ENCODE results near the gene ATXN1.
"Not testable (repeated sequence)": the region's sequence is repeated elsewhere in the genome, so short reads cannot be mapped to it uniquely, and the experiment has no call there.

Gene ATXN1

DNA sequence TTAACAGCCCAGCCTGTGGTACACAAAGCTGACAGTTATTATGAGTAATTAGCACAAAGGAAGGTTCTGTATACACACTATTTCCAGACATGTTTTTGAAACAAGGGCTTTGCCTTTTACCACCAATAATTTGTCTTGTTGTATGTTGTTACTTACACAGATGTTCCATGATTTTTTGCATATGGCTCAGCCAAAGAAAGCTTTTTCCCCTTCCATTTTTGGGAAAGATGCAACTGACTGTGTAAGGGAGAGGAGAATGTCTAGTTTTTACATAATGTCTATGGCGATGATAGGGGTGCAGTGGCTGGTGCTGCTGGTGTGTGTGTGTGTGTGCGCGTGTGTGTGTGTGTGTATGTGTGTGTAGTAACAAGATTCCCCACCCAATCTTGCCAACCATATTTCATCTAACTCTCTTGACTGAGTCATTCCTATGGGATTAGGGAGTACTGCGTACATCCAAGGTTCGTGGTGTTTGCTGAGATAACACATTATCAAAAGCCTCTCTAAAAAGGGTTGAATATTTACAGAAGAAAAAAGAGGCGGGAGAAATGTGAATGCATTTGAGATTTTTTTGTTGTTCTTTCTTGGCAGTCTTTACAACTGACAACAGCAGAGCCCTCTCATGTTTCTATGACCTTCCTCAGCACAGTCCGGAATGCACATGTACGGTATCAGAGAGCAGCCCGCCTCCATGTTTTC is 330.7 kb downstream of the ATXN1 start:
- no peak for DNase-seq

DNA sequence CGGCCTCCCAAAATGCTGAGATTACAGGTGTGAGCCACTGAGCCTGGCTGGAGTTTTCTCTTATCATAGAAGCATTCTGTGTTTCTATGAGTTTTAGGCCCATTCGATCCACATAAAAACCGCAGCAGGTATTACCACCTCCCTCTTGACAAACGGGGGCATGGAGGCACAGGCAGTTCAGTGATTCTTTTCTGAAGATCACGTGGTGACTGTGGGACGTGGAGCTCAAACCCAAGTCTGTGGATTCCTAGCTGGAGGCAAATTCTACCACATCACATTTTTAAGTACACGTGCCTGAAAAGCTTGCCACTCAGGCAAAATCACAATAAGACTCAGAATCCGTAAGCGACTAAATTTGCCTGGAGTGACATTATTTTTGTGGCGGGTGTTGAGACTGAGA is 331.6 kb downstream of the ATXN1 start:
- no peak for DNase-seq

DNA sequence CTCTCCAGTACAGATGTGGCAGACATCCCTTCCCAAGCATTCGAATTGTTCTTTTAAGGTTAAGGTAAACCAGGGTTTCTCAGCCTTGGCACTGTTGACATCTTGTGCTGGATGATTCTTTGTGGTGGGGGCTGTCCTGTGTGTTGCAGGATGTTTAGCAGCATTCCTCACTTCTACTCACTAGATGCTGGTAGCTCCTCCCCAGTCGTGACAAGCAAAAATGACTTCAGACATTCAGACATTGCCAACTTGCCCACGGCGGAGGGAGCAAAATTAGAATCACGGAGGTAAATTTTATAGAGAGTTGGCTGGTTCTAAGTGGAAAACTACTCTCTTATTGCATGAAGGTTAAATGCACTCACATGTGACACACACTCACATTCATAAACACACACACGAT is 334.1 kb downstream of the ATXN1 start:
- DNase-seq, result no peak

DNA sequence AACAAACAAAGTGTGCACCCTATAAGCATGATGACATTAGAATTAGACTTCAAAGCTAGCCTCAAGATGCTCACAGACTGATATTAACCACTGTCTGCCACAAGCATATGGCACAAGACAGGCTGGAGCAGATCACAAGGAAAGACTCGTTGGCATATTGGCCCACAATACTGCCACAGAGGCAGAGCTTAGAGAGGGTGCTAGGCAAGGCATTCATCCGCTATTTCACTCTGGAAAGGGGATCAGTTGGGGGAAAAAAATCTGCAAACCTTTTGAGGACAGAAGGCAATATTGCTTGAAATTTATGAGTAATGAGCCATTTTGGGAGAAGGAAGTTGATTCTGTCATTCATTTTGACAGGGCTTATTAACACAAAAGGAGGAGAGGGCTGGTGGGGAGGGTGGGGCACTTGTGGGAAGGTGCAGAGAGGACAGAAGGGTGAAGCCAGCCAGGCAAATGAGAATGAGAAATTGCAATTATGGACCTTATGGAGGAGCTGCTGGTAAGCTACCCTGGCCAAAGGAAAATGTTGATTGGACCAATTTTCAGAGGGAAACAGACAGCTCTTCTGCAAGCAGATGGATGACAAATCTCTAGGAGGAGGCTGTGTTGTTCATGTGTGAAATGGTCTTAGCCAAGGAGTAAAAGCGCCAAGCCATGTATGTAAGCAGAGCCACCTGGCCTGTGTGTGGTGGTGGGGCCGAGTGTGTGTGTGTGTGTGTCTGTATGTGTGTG is 335.2 kb downstream of the ATXN1 start:
- DNase-seq, result no peak

DNA sequence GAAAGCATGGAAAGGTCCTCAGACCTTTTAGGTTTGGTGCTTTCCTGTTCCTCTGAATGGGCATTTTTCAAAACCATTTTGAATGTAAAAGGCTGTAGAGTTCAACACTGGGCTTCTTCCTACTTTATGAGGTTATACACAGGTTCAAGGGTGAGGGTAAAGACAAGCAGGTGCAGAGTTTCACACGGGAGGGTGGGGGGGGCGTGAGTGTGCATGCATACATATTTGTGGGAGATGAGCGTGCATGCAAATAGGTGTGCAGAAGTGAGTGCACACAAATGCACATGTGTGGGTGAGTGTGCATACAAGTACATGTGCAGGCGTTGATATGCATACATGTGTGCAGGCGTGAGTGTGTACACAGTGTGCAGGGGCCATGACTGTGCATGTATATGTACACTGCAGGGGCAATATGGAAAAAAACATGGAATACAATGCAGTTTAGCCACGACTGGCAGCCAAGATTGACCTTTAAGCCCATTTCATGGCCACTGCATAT is 339.7 kb downstream of the ATXN1 start:
- no peak for DNase-seq

DNA sequence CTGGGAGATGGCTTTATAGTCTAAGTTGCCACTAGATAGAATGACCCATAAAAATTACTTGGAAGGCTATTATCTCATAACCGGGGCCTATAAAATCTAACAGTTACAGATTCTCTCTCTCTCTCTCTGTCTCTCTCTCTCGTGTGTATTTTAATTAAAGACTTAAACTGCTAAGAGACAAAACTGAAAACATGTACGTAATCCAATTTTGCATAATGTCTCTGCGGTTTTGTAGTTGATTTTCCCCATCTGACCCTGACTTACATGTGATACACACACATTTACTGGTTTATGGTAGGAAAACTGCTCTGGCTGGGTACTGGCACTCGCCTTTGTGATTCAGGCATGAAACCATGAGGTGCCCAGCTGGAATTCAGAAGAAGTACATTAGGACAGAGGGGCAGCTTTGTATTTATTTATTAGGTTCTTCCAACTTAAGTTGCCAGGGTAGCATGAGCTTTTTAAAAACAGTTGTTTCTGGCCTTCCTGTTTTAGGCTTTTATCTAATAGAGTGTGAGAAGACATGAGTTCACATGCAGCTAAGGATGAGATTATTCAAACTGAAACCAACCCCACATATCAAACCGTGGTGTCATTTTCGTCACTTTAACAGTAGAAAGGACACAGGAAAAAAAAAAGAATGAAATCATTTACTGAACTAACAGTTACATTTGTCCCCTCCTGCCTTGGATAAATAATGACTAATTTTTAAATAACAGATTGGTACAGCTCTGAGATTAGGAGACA is 340.4 kb downstream of the ATXN1 start:
- peak; percentile 59 for DNase-seq

DNA sequence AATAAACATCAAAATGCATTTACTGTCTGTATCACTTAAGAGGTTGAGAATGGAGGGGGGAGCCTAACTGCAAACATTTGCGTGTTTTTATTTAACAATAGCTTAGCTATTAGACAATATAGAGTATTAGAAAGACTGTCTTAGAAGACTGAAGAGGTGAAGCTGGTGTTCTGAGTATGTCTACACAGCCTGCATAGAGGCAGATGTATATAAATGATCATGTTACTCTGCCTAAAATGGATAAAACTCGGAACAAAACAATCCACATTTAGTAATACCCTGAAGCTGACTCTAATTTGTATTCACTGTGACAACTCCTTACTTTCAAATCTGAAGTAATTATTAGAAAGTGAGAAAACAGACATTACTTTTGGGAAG is 340.9 kb downstream of the ATXN1 start:
- DNase-seq, result no peak

DNA sequence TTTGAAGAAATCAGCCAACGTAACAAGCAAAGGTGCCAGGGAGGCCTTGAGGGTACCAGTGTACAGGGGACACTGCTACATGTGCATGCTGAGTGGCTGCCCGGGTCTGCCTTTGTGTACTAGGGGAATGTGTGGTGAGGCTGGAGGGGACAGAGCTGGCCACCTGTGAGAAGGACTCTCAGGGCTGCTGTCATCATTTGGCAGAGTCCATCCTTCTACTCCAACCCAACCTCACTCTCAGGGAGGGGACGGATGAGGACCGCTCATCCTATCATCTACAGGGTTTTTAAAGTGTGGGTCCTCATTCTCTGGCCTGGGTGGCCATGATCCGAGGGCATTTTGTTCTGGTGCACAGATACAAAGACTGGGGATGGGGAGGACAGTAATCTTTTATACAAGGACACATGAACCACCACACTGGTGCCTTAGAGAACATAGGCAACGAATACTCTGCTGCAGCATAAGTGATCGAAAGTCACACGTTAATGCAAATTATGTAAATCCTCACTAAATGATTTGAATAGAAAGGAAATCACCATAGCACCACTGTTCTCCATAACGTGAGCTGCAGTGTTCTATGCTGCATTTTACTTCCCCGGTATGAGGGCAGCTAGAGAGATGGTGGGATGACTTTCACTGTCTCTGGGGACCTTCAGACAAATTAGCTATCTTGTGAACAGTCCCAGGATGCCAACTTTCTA is 341.5 kb downstream of the ATXN1 start:
- no peak for DNase-seq

DNA sequence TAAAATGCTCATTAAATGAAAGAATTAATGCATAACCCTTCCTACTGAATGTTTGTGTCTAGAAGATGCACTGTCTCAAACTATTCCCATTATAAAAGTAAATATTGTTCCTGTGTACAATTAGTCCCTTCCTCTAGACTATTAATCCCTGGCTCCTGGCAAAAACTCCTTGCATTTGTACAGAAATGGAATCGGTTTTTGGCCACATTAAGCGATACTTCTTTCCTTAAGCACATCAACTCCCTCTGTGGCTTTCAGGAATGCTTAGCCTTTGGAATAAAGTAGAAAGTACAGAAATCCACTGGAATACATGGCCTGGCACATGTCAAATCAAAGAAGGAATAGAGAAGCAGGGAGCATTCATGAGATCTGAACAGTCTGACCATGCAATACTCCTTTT is 343.1 kb downstream of the ATXN1 start:
- no peak for DNase-seq

DNA sequence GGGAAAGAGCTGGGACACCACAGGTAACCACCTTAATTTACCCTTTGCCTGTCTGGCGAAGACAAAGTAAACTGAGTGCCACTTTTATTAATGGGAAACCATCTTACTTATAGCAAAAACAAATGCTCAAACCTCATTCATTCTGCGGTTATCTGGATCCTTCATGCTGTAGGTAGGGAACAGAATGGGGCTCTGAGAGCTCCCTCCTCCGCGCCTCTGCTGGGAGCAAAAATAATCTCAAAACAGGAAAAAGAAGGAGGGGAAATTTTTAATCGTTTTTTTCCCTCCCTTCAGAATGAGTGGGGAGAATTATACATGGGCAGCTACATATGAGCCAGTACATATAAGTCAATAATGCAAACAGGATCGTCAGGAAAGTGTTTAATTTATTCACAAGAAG is 345.6 kb downstream of the ATXN1 start:
- DNase-seq, result no peak

DNA sequence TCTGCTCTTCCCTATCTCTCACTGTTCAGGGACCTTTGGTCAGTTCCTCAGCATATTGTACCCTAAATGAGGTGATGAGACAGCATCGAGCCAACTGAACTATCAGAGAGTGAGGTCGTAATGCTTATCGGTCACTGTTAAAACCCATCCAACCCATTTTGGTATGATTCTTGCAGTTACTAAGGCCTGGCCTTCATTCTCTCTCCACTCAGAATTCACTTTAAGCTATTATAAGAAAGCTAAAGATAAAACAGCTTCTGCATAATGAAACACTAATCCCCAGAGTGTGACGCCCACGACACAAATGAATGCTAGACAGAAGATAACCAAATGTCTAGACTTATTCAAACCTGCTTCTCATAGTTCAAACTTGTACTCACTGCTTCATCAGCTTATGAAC is 347.1 kb downstream of the ATXN1 start:
- DNase-seq, result peak; percentile 41

DNA sequence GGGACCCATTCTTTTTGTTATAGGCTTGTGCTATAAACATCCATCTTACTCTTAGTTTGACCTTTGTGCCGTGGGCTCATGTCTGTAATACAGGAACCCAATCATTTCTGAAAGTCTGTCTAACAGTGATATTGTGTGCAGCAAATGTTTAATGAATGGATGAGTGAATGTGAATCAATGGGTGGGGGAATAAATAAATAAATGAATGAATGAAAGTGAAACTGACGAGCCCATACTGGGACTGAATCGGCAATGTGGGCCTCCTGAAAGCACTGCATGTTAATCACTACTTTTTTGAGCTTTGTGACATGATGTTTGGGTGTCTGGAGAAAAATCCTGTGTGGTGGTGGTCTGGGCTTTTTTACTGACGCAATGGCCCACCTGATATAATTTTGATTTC is 347.9 kb downstream of the ATXN1 start:
- DNase-seq, result peak; percentile 37

DNA sequence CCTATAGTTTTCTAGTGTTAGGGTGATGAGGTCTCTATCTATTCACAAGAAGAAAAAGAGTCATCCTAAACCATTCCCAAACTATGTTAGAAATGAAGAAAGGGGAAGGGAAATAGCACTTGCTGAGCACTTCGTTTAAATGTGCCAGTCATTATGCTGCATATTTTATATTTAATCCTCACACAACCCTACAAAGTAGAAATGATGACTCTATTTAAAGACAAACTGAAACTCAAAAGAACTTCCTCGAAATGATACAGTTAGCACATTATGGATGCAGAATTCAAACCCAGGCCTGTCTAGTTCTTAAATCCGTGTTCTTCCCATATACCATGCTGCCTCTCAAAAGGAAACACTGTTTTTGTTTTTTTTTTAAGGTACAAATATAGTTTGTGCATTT is 348.3 kb downstream of the ATXN1 start:
- no peak for DNase-seq

DNA sequence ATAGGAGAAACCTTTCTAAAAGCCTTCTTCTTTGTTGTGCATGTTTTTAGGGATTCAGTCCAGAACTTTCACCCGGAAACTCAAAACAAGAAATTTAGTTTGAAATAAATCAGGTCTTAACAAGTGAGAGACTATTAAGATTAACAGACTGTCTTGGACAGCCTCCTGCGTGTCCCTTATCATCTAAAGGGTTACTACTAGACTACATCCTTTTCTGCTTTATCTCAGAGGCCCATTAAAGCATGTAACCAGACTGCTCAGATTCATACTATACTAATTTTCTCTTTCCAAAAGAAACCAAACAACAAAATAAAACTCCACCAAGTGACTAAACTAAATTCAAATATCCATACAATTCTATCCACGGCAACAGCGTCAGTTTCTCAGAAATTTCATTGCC is 349.1 kb downstream of the ATXN1 start:
- DNase-seq, result no peak

DNA sequence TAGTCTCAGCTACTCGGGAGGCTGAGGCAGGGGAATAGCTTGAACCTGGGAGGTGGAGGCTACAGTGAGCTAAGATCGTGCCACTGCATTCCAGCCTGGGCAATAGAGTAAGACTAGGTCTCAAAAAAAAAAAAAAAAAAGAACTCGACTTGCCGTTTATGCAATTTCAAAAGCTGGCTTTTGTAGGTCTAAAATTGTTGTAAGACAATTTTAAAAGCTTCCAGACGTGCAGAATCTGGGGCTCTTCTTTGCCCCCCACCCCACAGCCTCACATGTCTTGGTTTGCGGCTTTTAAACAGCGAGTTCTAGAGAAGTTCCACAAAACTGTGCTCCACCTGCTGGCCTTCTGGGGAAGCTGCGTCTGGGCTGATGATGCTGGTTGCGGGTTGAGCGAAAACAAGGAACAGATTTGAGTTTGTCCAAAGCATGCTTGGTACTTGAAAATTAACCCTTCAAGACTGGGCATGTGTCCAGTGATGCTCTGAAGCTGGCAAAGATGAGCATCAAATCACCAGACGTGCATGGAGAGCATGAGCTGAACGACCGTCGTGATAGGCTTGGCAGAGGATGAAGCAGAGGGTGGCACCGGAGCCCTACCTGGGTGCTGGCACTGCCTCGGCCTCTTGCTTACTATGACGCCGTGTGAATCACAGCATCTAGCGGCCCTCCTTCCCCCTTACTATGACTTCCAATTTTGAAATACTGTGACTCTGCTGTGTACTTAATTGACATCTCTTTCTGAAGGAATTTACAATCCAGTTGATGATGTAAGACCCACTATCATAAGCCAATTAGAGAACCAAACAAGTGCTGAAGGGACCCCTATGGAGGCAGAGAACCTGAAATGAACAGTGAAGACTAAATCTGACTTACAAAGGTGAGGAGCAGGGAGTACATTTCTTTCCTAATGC is 351.5 kb downstream of the ATXN1 start:
- peak; percentile 74 for DNase-seq

DNA sequence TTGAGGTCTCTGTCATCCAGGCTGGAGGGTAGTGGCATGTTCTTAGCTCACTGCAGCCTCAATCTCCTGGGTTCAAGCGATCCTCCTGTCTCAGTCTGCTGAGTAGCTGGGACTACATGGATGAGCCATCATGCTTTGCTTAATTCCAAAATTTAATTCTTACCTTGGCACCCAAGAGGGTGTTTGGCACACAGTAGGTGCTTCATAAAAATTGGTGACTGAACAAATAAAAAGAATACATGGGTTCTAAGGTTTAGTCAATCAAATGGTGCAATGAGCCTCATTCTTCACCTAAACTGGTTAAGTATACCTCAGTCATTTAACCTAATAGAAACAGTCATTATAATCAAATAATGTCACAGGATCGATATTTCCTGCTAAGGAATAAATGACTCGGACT is 352.5 kb downstream of the ATXN1 start:
- DNase-seq, result no peak

DNA sequence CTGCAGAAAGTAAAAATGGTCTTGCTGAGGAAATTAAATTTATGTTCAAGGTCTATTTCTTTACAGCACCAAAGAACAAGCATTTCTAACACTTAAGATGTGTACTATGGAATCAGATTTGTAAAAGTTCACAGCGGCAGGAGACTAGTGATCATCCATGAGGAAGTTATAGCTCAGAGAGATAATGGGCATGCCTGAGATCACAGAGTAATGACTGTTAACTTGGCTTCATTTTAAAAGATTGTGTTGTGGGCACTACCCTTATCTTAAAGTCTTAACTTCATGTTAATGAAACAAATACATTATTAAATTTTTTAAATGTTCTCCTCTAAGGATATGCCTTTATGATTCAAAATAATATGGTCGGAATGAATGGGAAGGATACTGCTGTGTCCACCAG is 354.3 kb downstream of the ATXN1 start:
- DNase-seq, result no peak

DNA sequence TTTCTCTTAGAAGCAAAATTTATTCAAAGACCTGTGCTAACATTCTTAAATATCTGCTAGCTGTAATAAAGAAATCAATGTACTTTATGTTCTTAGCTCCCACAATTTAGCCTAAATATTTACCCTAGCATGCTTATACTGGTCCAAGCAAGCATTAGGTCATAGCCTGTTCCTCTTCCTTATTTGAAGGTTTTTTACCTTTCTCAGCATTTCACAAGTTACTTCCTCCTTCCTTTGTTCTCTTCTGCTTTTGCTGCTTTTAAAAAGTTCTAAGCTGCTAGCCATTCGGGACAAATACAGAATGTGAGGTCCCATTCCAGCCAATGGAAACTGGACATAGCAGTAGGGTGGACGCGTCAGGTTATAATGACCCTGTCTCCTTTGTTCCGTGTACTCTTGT is 354.7 kb downstream of the ATXN1 start:
- DNase-seq, result not testable (repeated sequence)

DNA sequence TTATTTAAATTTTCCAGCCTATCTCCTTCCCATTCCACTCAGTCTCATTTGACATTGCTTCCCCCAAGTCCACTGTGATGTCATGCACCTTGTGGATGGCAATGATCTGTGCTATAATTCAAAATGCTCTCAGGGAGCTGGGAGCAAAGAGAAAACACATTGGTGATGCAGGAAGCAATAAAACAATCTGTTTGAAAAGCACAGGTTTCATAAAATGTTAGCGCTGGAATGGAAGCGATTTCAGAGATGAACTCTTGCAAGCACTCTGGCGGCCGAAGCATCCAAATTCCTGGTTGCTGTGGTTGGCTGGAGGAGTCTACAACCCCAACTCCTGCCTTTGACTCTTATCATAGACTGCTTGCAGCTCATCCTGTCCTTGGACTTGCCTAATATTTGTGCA is 355.9 kb downstream of the ATXN1 start:
- DNase-seq, result no peak

DNA sequence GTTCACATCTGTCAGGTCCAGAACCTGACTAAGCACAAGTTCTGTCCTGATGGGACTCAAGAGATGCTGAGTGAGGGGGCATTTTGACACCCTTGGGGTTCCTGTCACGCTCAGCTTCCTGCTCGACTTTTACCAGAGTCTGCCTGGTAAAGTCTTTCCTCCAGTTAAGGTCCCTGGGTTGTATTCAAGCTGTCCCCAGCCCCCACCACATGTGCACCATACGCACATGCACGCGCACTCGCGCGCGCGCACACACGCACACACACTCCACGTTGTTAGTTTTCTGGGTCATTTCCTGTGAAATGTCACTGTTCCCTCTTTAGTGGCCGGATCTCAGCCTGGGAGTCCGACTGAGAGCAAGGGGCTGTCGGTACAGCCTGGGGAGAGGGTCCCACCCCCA is 356.8 kb downstream of the ATXN1 start:
- DNase-seq, result no peak

DNA sequence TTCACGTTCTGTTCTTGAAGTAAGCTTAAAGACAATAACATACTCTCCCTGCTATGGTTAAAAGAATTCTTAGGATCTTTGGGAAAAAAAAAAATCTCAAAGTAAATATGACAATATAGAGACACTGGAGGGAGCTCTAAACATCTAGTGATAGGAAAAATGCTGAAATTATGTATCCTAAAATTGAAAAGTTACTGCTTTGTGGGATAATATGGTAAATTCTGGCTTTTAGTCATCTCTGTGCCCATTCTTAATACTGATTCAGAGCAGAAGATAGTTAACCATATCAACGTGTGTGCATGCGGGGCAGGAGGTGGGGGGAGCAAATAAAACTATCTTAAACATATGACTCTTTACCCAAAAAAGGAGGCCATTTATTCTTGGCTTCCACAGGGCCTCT is 357.4 kb downstream of the ATXN1 start:
- DNase-seq, result no peak

DNA sequence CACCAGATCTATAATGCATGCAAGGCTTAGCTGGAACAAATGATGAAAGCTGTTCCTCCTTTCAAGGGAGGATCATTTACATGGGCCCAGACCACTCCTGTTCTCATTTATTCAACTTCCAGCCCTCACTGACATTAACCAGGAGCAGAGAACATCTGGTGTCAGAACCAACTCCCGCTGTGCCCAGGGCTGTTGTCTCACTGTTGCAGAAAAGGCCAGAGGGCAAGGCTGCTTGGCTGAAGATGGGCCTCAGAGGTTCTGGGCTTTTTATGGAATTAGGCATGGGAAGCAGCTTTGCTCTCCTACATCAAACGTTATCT is 358.7 kb downstream of the ATXN1 start:
- no peak for DNase-seq
